ENCODE results near the gene SLC4A4. TPM values are rescaled to one million over a fixed set of nuclear protein-coding genes. Genes with fewer than 3 reads are reported as not detected.

The SLC4A4 gene
- total and polyA plus RNA-seq, 12 donors, result 1.3 to 34.5 (median 25.1) TPM

- TF ChIP-seq CTCF (IDR thresholded peaks at IDR 0.05), result no peak
- peak in 1 of 8 donors; percentile 55 for ATAC-seq
- intact Hi-C loops (cut with DNase I), result no loop called here
These were observed 78.3 kb downstream of the SLC4A4 start for GRCh38 chr4:71417150-71417549.

GRCh38 chr4:71426381-71427042 lies 87.7 kb downstream of the SLC4A4 start:
- no peak for ATAC-seq
- Histone ChIP-seq H3K4me3 (no peak overlapping the region), H3K27ac (no peak overlapping the region), H3K9me3 (no peaks in the 10 kb centered on the region), H3K36me3 (no peaks in the 10 kb centered on the region), H3K27me3 (no peaks in the 10 kb centered on the region), H3K4me1 (peaks cover 0 to 5% (median 0%) of the 10 kb centered on the region in 9 donors)
- 77 to 81% methylated on average over 2 of the region's 2 CpGs for WGBS, 2 donors
- DNase-seq, result no peak
- intact Hi-C loops (cut with DNase I), result no loop called here
- no peak for TF ChIP-seq CTCF (IDR thresholded peaks at IDR 0.05)

More at GRCh38 chr4:71417150-71417549, 78.3 kb downstream of the SLC4A4 start:
- Histone ChIP-seq H3K9me3 (peaks cover 0 to 7% (median 0%) of the 10 kb centered on the region in 11 donors), H3K27ac (no peak overlapping the region), H3K4me1 (peaks cover 0 to 5% (median 0%) of the 10 kb centered on the region in 9 donors), H3K4me3 (no peak overlapping the region), H3K36me3 (no peaks in the 10 kb centered on the region), H3K27me3 (no peaks in the 10 kb centered on the region)
- DNase-seq, result no peak

GRCh38 chr4:71429106-71429505 lies 90.3 kb downstream of the SLC4A4 start:
- H3K36me3 ChIP-seq, result no peaks in the 10 kb centered on the region
- no peak overlapping the region for H3K4me3 ChIP-seq
- peaks cover 0 to 3% (median 0%) of the 10 kb centered on the region in 11 donors for H3K9me3 ChIP-seq
- ATAC-seq (peak in 1 of 8 donors; percentile 60), DNase-seq (no peak)
- H3K27ac ChIP-seq, result no peak overlapping the region
- intact Hi-C loops (cut with DNase I), result no loop called here
- 37 to 60% methylated on average over 2 of the region's 2 CpGs for WGBS, 2 donors
- no peaks in the 10 kb centered on the region for H3K27me3 ChIP-seq
- no peak for TF ChIP-seq CTCF (IDR thresholded peaks at IDR 0.05)
- peaks cover 0 to 14% (median 0%) of the 10 kb centered on the region in 9 donors for H3K4me1 ChIP-seq

GRCh38 chr4:71429962-71430361 lies 91.1 kb downstream of the SLC4A4 start:
- Histone ChIP-seq H3K4me1 (peaks cover 0 to 14% (median 0%) of the 10 kb centered on the region in 9 donors), H3K4me3 (no peak overlapping the region), H3K36me3 (no peaks in the 10 kb centered on the region), H3K9me3 (peaks cover 0 to 4% (median 0%) of the 10 kb centered on the region in 11 donors), H3K27ac (no peak overlapping the region), H3K27me3 (no peaks in the 10 kb centered on the region)
- DNase-seq, result no peak
- intact Hi-C loops (cut with DNase I), result no loop called here
- ATAC-seq, result no peak
- TF ChIP-seq CTCF (IDR thresholded peaks at IDR 0.05), result no peak

Data from heart right ventricle (tissue), 16 donors.